ENCODE data around the gene RBM38. TPM values are rescaled to one million over a fixed set of nuclear protein-coding genes. Genes with fewer than 3 reads are reported as not detected.

The RBM38 gene
- total and polyA plus RNA-seq, 3 donors from 2014 or later, result 69.6 to 114 (median 108) TPM

GRCh38 chr20:57448764-57449354, 57.7 kb downstream of the RBM38 start:
- H3K27ac ChIP-seq, result no peak overlapping the region
- no peaks in the 10 kb centered on the region for H3K27me3 ChIP-seq
- no peak for DNase-seq
- H3K36me3 ChIP-seq (ENCODE audit: low read depth, missing control alignments), result no peaks in the 10 kb centered on the region
- intact Hi-C loops (cut with DNase I; ENCODE audit: low total_unique reads), result loop anchor here (10.0 kb wide), 1 partner anchor 54 kb away; the partner anchor contains the start of gene RBM38
- no peak overlapping the region for H3K4me3 ChIP-seq
- TF ChIP-seq CTCF (IDR thresholded peaks at IDR 0.05) (no peak), POLR2A (IDR thresholded peaks at IDR 0.05) (no peak)
- WGBS, 2 donors, result 81 to 84% methylated on average over 9 of the region's 9 CpGs
- no peaks in the 10 kb centered on the region for H3K9me3 ChIP-seq
- H3K4me1 ChIP-seq, result no peaks in the 10 kb centered on the region

GRCh38 chr20:57449398-57450354, 58.5 kb downstream of the RBM38 start:
- intact Hi-C loops (cut with DNase I; ENCODE audit: low total_unique reads), result loop anchor here (10.0 kb wide), 1 partner anchor 55 kb away; the partner anchor contains the start of gene RBM38
- DNase-seq, result no peak
- Histone ChIP-seq H3K4me3 (no peak overlapping the region), H3K27ac (no peak overlapping the region), H3K9me3 (no peaks in the 10 kb centered on the region), H3K27me3 (no peaks in the 10 kb centered on the region), H3K36me3 (ENCODE audit: low read depth, missing control alignments) (no peaks in the 10 kb centered on the region), H3K4me1 (no peaks in the 10 kb centered on the region)
- TF ChIP-seq POLR2A (IDR thresholded peaks at IDR 0.05) (no peak), CTCF (IDR thresholded peaks at IDR 0.05) (no peak)
- 84 to 87% methylated on average over 14 of the region's 14 CpGs for WGBS, 2 donors

GRCh38 chr20:57450419-57450818, 59.2 kb downstream of the RBM38 start:
- 44 to 49% methylated on average over 9 to 12 of the region's 12 CpGs for WGBS, 2 donors
- intact Hi-C loops (cut with DNase I; ENCODE audit: low total_unique reads), result no loop called here
- Histone ChIP-seq H3K4me1 (no peaks in the 10 kb centered on the region), H3K4me3 (no peak overlapping the region), H3K27ac (no peak overlapping the region), H3K27me3 (no peaks in the 10 kb centered on the region), H3K36me3 (ENCODE audit: low read depth, missing control alignments) (no peaks in the 10 kb centered on the region), H3K9me3 (no peaks in the 10 kb centered on the region)
- DNase-seq, result no peak
- TF ChIP-seq CTCF (IDR thresholded peaks at IDR 0.05) (no peak), POLR2A (IDR thresholded peaks at IDR 0.05) (no peak)

- 43 to 66% methylated on average over 3 to 13 of the region's 13 CpGs for WGBS, 2 donors
- H3K4me1 ChIP-seq, result no peaks in the 10 kb centered on the region
- TF ChIP-seq POLR2A (IDR thresholded peaks at IDR 0.05), result no peak
- TF ChIP-seq CTCF (IDR thresholded peaks at IDR 0.05), result no peak
Measured at GRCh38 chr20:57450931-57451330, 59.7 kb downstream of the RBM38 start.

More at GRCh38 chr20:57450931-57451330, 59.7 kb downstream of the RBM38 start:
- Histone ChIP-seq H3K4me3 (no peak overlapping the region), H3K27me3 (no peaks in the 10 kb centered on the region), H3K36me3 (ENCODE audit: low read depth, missing control alignments) (no peaks in the 10 kb centered on the region), H3K9me3 (no peaks in the 10 kb centered on the region), H3K27ac (no peak overlapping the region)
- DNase-seq, result no peak
- intact Hi-C loops (cut with DNase I; ENCODE audit: low total_unique reads), result no loop called here

Data from testis (tissue), 3 donors.